HG03196 (cell line): ENCODE data around the gene CREB3L2.
A peak's percentile ranks its signal among the peaks of the same experiment; 100 is the strongest.
"Not testable (repeated sequence)": the region's sequence is repeated elsewhere in the genome, so short reads cannot be mapped to it uniquely, and the experiment has no call there.

ENCODE experiments used
- ATAC-seq: cut with Tn5 transposase; IDR thresholded peaks from one replicate; pipeline ENCODE4 v1.9.1; 2021; ENCODE audit not compliant: unreplicated experiment

The CREB3L2 gene

DNA sequence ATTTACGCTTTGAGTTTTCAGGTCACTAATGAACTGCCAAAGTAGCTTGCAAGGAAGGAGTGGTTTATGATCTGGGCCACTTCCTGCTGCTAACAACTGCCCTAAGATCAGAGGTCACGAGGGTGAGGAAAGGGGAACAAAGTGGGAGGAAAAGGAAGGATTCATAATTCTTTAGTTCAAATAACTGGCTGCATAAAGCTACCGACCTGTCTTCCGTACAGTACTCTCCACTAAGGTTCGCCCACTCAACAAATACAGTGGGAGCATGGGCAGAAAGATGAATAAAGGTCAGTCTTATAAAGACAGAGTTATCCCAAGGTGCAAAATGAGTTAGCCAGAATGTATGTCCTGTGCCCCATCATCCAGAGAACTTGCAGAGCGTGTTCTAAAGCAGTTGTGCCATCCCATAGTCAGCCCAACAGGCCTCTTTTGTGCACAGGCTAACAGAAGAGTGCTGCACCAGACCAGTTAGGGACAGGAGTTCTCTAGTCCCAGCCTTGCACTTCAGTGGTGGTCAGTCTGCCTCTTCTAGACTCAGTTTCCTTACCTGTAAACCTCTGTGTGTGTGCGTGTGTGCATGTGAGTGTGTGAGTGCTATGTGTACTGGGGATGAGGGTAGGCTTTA, 65.9 kb downstream of the CREB3L2 start:
- ATAC-seq, result no peak

DNA sequence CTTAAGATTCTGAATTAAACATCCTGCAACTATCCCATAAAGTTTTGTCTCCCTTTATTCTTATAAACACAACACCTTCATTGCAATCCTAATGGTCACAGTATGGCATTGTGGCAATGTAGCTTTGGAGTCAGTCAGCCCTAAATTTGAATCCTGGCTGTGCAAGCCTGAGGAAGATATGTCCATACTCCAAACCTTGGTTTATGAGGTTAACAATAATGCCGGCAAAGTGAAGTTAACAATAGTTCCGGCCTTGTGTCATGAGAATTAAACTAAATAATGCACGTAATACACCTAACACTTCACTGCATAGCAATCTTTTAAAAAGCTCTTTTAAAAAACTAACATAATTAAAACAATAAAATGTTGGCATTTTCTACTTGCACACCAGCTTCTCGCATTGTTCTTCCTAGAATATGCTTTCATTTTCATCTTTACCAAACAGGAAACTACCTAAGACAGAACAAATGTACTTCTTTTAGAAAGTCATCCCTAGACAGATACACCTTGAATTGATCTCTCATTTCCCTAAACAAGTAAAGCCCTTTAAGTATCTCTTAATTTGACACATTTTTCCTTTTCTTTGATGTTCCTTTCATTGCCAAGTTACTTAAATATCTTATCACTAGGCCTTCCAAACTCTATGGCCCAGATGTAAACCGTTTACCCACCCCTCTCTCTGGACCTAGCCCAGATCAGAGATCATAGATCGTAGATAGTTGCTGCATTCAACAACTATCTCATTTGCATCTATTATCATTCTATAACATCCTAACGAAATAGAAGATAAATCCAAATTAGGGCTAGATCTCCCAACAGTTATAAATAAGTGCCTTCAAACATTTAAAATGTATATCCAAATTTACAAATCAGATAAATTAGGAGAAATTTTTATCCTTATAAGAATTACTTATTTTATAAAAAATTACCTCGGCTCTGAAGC, 66.7 kb downstream of the CREB3L2 start:
- ATAC-seq, result peak; percentile 75

DNA sequence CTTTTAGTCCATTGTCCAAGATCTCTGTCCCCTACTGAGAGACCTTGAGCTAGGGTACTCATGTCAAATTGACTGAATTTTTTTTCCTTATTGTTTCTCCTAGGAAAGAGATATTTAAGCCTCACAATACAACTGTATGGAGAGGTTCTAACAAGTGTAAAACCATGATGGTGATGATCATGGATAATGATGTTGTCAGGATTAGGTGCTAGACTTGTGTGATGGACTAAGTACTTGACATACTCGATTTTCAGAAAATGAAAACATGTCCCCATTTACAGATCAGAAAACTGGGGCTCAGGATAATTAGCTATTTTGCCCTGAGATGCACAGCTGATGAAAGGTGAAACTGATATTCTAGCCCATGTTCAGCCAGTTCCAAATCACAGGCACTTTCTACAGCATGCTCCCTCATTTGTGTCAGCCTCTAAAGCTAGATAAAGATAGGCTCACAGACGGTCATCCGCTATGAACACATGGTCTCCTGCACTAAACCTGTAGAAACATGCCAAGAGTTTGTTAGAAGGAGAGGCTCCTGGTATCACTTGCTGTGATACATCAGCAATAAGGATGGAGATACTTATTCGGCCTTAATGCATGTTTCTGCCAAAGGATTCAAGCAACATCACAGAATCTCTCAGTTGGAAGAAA, 67.6 kb downstream of the CREB3L2 start:
- no peak for ATAC-seq

DNA sequence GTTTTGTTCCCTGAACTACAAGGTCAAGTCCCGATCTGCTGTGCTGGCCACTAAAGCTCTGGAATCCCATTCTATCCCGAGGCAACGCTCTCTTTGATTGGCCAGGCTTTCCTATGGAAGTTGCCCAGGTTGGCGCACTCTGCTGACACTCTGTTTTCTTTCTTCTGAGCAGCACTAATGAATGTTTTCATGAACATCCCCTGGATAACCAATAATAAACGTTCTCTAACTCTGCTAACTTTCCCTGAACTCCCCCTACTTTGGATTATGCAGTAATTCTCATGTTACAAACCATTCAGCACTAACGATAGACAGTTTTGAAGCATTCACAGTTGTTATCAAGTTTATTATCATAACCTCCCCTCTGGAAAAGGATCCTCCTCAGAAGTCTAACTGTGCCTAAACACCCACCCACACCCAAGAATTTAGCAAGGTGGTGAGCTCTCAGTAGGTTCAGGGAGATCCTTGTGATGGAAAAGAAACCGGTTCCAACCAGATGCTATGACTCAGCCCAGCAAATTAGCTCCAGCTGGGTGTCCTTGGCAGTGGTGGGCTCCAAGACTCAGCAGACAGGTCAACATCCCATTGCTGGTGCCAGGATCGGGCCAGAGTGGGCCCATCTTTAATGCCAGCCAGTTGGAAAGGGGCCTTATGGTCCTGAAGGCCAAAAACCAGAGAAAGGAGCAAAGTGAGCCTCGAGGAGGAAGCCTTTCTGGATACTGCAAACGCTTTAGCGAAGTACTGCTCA, 68.4 kb downstream of the CREB3L2 start:
- ATAC-seq, result no peak

DNA sequence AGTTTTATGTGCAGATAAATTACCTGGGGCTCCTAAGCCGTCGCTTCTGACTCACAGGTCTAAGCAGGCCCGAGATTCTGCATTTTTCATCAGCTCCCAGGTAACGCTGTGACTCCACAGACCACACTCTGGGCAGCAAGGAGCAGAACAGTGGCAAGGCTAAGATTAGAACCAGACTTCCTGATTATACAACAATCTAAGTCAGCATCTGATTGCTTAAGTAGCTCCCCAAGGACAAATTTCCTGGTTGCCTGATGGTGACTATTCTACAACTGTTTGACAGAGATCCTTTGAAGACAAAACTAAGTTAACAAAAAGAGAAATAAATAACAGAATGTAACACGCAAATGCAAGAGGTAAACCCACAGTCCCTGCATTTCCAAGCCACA, 69.0 kb downstream of the CREB3L2 start:
- no peak for ATAC-seq

DNA sequence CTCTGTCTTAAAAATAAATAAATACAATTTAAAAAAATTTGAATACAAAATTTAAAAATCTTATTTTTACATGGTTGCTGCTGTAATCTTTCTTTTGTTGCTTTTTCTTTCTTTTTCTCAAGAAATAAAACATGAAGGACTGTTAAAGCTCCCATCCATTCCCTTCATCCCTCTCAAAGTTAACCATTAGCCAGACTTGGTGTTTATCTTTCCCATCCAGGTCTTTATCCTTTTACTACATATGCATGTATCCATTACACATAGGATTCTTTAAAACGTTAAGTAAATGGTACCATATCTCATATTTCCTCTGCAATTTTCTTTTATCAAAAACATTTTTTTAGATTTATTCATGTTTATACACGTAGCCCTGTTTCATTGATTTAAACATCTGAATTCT, 70.1 kb downstream of the CREB3L2 start:
- no peak for ATAC-seq

DNA sequence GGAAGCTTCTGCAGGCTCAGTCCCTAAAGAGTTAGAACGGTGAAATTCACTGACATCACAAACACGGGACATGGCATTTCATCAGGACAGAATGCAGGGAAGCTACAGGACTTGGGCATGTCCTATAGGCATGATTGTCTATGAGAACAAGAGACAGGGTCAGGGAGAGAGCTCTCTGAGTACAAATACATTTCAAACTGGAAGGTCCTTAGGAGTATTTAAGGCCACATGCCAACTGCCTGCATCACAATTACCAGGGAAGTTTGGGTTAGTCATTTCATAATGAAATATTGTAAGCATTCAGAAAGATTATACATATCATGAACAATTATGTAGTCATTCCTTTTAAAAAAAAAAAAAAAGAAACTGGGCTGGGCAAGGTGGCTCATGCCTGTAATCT, 71.3 kb downstream of the CREB3L2 start:
- no peak for ATAC-seq

DNA sequence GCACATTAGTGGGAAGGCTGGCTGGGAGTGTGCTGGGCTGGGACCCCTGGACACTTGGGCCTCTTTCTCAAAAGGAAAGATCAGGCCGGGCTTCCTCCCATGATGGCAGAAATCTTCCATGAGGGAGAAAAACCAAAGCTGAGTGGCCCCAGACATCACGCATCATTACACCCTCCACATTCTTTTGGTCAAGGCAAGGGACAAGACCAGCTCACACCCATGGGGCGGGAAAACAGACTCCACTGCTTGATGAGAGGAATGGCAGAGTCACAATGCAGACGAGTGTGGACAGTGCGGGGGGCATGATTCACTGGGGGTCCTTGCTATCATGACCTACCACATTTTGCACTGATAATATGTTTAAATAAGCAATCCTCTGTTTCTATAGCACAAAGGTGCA, 73.3 kb downstream of the CREB3L2 start:
- ATAC-seq, result no peak

DNA sequence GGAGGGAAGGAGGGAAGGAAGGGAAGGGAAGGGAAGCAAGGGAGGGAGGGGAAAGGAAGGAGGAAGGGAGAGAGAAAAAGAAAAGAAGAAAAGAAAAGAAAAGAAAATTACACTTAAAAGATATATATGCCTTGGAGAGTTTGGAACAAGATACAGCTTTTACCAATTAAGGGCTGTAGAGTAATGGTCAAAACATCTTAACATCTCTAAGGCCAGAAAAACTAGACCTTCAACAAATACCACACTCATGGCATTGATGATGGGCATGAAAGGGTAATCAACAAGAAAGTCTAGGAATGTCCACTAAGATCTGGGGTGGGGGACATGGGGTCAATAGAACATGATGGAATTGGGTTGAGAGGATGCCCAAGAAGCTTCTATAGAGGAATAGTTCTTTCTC, 74.5 kb downstream of the CREB3L2 start:
- ATAC-seq, result no peak

DNA sequence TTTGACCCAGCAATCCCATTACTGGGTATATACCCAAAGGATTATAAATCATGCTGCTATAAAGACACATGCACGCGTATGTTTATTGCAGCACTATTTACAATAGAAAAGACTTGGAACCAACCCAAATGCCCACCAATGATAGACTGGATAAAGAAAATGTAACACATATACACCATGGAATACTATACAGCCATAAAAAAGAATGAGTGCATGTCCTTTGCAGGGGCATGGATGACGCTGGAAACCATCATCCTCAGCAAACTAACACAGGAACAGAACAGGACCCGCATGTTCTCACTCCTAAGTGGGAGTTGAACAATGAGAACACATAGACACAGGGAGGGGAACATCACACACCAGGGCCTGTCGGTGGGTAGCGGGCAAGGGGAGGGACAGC, 75.7 kb downstream of the CREB3L2 start:
- not testable (repeated sequence) for ATAC-seq

DNA sequence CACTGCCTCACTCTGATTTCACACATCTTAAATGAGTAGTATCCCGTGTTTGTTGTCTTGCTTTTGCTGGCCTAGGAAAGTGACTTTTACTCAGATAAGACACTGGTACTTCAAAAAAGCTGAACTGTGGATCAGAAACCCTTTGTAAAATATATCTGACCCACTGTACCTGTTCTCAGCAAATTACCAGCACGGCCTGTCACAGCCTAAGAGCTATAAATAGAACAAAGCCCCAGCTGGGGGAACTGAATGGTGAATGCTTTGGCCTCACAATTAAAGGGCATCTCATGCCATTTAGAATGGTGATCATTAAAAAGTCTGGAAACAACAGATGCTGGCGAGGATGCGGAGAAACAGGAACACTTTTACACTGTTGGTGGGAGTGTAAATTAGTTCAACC, 76.1 kb downstream of the CREB3L2 start:
- no peak for ATAC-seq

DNA sequence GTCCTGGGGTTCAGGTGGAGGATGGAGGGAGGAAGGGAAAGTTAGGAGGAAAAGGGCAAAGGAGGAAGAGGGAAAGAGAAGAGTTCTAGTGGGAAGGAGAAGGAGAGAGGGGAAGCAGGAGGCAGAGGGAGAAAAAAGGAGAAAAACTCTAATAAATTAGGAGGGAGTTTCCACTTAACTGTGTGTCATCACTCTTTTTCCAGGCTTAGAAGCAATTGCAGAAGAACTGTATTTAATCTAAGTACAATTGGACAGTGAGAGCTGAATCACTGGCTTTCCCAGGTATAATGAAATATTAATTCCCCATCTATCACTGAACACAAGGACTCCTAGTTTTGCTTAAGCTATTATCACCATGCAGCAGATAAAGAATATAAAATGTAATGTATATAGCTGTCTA, 76.8 kb downstream of the CREB3L2 start:
- ATAC-seq, result no peak

DNA sequence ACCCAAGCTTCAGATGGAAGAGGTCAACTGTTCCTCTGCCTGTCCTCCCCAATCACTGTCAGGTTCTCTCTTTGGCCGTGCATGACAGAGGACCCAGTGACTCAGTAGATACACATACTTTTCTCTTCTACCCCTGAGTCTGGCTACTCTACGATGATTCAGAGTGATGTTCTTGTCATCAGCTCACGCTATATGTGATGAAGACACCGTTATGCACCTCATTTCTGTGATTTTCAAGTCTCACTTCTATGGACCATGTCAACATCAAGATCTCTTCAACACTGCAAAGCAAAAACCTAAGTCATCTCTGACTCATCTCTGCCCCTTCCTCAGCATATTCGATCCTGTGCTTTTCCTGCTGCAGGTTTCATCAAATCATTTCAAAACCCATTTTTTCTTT, 78.5 kb downstream of the CREB3L2 start:
- ATAC-seq, result no peak

DNA sequence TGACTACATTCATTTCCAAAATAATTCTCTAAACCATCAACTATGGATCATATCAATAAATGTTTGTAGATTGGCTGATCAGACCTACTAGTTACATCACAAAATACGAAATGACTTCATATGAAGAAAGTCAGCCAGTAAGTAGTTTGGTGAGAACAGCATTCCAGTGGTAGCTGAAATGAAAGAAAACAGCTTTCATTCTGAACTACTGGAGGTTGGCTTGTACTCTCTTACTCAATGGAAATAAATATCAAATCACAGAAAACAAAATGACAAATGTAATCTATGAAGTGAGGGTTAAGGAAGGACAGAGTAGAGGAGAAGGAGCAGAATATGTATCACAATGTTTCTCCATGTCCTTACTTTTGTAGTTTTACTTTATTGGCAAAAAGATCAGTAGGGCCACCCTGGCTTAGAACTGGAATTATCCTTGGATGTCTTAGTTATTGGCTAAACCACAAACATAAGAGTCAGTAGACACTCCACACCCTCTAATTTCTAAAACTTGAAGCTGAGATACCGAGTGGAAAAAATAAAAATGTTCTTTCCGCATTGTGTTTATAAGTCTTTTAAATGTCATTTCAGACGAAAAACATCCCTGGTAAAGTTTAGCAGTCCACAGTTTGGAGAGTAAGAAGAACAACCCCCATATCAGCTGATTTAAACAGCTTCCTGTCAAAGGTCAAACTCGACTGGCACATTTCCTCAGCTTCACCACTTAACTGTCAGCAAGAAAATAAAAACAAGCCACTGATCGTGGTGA, 81.1 kb downstream of the CREB3L2 start:
- no peak for ATAC-seq

DNA sequence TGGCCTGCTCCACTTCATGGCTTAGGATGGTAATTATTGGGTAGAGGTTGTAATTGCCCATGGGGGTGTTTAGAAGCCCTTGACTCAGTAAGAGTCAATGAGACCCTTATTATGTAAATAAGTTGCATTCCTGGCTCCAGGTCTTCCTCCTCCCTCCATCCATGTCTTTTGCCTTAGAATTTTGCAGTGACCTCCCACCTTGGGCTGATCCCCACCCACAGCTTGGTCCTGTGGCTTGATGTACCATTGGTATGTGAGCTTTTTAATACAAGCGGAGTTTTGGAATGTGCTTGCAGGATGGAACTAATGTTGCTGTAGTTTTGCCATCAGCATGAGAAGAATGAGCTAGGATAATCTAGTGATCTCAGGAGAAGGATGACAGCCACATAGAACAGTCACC, 81.9 kb downstream of the CREB3L2 start:
- ATAC-seq, result no peak

DNA sequence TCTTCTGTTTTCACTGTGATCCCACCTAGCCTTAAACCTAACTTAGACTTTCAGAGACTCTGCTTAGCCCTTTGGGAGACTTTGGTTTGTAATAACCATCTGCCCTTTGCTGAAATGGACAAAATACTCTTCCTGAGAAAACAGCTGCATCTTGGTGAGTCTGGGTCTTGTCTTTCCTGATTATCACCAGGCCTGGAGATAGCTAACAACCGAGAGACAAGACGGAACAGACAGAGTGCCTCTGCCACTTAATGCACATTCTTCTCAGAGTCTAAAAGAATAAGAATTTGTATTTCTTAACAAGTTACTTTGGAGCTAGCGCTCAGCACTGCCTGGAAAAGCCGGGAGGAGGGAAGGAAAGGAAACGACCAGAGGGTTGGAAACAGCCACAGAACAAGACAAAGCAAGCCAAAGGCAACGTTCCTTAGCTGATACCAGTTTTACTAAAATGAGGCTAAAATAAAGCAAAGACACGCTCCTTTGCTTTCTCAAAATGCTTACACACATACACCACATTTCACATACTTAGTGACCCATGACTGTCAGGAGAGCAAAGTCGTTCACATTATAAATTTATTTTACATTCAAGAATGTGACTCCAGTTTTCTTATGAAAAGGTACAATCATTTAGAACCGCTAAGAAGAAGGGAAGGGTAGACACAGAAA, 84.8 kb downstream of the CREB3L2 start:
- ATAC-seq, result no peak

DNA sequence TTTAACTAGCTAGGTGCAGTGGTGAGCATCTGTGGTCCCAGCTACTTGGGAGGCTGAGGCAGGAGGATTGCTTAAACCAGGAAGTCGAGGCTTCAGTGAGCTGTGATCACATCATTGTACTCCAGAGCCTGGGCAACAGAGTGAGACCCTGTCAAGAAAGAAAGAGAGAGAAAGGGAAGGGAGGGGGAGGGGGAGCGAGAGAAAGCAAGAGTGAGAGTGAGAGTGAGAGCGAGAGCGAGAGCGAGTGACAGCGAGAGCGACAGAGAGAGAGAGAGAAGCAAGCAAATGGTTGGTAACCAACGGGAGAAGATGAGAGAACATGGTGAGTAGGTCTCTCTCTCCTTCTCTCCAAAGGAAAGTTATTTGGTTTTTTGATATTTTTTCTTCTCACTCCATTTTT, 85.3 kb downstream of the CREB3L2 start:
- no peak for ATAC-seq

DNA sequence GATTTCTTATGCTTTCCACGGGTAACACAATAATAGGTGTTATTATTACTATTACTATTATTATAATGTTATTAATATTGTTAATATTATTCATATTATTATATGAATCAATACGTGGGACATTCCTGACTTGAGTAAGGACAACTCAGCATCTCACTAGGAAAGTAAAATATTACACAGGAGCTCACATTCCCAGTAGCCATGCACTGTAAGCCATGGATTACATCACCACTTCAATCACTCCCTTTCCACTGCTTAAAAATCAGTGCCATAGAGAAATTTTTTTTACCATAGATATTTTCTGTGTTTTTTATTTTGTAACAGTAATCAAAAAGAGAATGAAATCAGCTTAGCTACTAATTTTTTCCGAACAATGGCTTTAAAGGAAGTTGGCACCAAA, 86.6 kb downstream of the CREB3L2 start:
- no peak for ATAC-seq

DNA sequence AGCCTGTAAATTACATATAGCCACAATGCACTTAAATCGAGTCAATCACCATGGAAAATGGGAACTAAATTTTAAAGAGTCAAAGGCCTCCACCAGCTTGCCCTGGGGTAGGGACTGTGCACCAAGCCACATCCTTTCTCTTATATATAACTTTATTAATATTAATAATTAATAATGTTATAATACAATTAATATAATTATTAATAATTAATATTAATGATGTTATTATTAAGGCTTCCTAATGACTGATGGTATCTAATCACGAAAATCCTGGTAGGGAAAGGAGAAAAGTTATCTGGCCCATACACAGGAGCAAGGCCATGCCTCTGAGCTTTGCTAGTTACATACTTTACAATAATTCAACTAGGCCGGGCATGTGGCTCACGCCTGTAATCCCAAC, 87.9 kb downstream of the CREB3L2 start:
- ATAC-seq, result no peak

DNA sequence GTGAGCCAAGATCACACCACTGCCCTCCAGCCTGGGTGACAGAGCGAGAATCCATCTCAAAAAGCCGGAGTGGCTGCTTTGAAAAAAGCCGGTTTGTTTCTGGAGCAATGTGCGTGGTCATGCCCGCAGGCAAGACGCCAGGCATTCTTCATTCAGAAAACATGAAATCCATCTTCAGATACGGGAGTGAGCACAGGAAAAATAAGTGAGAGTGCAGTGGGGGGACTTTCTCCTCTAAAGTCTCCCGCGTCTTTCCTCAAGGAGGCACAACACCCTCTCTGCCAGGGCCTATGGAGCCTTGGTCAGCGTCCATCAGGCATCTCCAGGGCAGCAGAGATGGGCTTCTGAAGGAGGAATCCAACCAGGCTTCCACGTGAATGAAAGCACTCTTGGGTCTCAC, 92.8 kb downstream of the CREB3L2 start:
- ATAC-seq, result no peak
